Esophagus muscularis mucosa (tissue), 3 donors: ENCODE data around the gene CNKSR2.

Experiments
- CTCF ChIP-seq, 3 experiments: fragments of 200-600 bp in 2 of 3; fragments of 450-650 bp in 1 of 3; sonication (generic) in 2 of 3; IDR thresholded peaks; one replicate each; pipeline ENCODE4 v1.5.1; 2017 to 2019; ENCODE audit warnings: antibody characterized with exemption in 3 of 3, mild to moderate bottlenecking in 2 of 3, moderate library complexity in 1 of 3
- POLR2A ChIP-seq: fragments of 450-650 bp; IDR thresholded peaks from one replicate; pipeline ENCODE4 v1.6.1; 2017; ENCODE audit warnings: antibody characterized with exemption, moderate library complexity, mild to moderate bottlenecking, low read depth

DNA sequence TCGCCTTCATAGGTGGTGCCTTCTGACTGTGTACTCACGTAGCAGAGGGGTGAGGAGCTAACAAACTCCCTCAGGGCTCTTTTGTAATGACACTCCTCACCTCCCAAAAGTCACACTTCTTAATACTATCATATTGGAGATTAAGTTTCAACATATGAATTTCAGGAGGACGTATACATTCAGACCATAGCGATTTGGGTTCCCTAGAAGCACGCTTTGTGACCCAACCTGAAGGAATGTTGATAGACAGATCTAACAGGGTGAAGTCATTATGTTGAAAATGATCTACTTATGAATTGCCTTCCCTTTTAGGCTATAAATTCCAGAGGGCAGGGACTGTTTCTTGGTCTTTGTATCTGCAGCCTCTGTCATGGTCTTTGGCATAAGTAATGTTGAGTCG is 287.1 kb downstream of the CNKSR2 start:
- TF ChIP-seq POLR2A = no peak
- no peak for TF ChIP-seq CTCF (IDR thresholded peaks at IDR 0.05)
